Bronchial epithelial cell (primary cell): Measurements from ENCODE around the gene ADGRA3. TPM values are rescaled to one million over a fixed set of nuclear protein-coding genes. Genes with fewer than 3 reads are reported as not detected.

Source experiments
- DNase-seq: peaks from one replicate; pipeline ENCODE4 v3.0.0-alpha.2; 2010; ENCODE audit warnings: low read depth
- FAIRE-seq: peaks from 2 replicates; lab custom pipeline; 2011; peaks lifted over from hg19 to GRCh38; lab: Jason Lieb, UNC
- H3K27me3 ChIP-seq: 2 replicates; pipeline ENCODE4 v1.5.1; 2011; ENCODE audit warnings: low read length; ENCODE audit not compliant: control insufficient read depth, insufficient read depth
- H3K36me3 ChIP-seq: 2 replicates; pipeline ENCODE4 v1.5.1; 2011; ENCODE audit warnings: low read length; ENCODE audit not compliant: control insufficient read depth, insufficient read depth
- H3K4me3 ChIP-seq: 2 replicates; pipeline ENCODE4 v1.5.1; 2011; ENCODE audit warnings: mild to moderate bottlenecking, low read depth, low read length, control low read depth
- total RNA-seq: library from RNA; depleted of rRNA; stranded (reverse); fragments of >200 nt; gene quantifications from 2 replicates; pipeline ENCODE4 v1.2.1, GENCODE V29; 2014
- TF ChIP-seq, protein P1 (sequence below): IDR thresholded peaks from 2 replicates; pipeline ENCODE4 v1.5.1; 2011; ENCODE audit warnings: mild to moderate bottlenecking, moderate library complexity, low read length, control low read depth, inconsistent platforms; ENCODE audit not compliant: insufficient read depth, severe bottlenecking

ADGRA3 gene
- total RNA-seq, 1 donor from 2014 or later, result 34.2 TPM

GRCh38 chr4:22338796-22339195, 177.1 kb downstream of the ADGRA3 start:
- TF ChIP-seq, protein P1, sequence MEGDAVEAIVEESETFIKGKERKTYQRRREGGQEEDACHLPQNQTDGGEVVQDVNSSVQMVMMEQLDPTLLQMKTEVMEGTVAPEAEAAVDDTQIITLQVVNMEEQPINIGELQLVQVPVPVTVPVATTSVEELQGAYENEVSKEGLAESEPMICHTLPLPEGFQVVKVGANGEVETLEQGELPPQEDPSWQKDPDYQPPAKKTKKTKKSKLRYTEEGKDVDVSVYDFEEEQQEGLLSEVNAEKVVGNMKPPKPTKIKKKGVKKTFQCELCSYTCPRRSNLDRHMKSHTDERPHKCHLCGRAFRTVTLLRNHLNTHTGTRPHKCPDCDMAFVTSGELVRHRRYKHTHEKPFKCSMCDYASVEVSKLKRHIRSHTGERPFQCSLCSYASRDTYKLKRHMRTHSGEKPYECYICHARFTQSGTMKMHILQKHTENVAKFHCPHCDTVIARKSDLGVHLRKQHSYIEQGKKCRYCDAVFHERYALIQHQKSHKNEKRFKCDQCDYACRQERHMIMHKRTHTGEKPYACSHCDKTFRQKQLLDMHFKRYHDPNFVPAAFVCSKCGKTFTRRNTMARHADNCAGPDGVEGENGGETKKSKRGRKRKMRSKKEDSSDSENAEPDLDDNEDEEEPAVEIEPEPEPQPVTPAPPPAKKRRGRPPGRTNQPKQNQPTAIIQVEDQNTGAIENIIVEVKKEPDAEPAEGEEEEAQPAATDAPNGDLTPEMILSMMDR, result no peak
- DNase-seq, result no peak
- FAIRE-seq, result peak; percentile 70

More at GRCh38 chr4:22338796-22339195, 177.1 kb downstream of the ADGRA3 start:
- Histone ChIP-seq H3K36me3 (no peaks in the 10 kb centered on the region), H3K4me3 (no peak overlapping the region), H3K27me3 (no peaks in the 10 kb centered on the region)

Other genes with a start within 250 kb of the ADGRA3 start
- under 0.01 and 0.13 TPM in 2 replicates for gene GBA3, start 176.9 kb upstream of the ADGRA3 start, total RNA-seq